Hepatocyte (in vitro differentiated cells): ENCODE results near the gene HAUS7.

Experiments
- EZH2 ChIP-seq: fragments of 200-600 bp; sonication (generic); IDR thresholded peaks from 2 replicates; pipeline ENCODE4 v1.6.1; 2016; ENCODE audit warnings: antibody characterized with exemption, mild to moderate bottlenecking, borderline replicate concordance
- EZH2phosphoT487 ChIP-seq: fragments of 200-600 bp; sonication (generic); IDR thresholded peaks from one replicate; pipeline ENCODE4 v1.6.1; 2018; ENCODE audit warnings: antibody characterized with exemption, mild to moderate bottlenecking, low read depth, moderate library complexity; ENCODE audit not compliant: unreplicated experiment, severe bottlenecking
- TF ChIP-seq, protein P1 (sequence below): fragments of 200-600 bp; sonication (generic); IDR thresholded peaks from 2 replicates; pipeline ENCODE4 v1.5.1; 2016; ENCODE audit warnings: antibody characterized with exemption, mild to moderate bottlenecking; ENCODE audit not compliant: poor library complexity

- TF ChIP-seq, protein P1, sequence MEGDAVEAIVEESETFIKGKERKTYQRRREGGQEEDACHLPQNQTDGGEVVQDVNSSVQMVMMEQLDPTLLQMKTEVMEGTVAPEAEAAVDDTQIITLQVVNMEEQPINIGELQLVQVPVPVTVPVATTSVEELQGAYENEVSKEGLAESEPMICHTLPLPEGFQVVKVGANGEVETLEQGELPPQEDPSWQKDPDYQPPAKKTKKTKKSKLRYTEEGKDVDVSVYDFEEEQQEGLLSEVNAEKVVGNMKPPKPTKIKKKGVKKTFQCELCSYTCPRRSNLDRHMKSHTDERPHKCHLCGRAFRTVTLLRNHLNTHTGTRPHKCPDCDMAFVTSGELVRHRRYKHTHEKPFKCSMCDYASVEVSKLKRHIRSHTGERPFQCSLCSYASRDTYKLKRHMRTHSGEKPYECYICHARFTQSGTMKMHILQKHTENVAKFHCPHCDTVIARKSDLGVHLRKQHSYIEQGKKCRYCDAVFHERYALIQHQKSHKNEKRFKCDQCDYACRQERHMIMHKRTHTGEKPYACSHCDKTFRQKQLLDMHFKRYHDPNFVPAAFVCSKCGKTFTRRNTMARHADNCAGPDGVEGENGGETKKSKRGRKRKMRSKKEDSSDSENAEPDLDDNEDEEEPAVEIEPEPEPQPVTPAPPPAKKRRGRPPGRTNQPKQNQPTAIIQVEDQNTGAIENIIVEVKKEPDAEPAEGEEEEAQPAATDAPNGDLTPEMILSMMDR = no peak
- no peak for TF ChIP-seq EZH2
- no peak for TF ChIP-seq EZH2phosphoT487
These were observed 31.2 kb upstream of the HAUS7 start for GRCh38 chrX:153501530-153501929.
